Lung (tissue), 12 donors: Measurements from ENCODE around the gene RAB43. TPM values are rescaled to one million over a fixed set of nuclear protein-coding genes. Genes with fewer than 3 reads are reported as not detected.
A peak's percentile ranks its signal among the peaks of the same experiment; 100 is the strongest.

Experiments
- ATAC-seq: fragments of 200-7000 bp; cut with Tn5 transposase; one replicate; pipeline ENCODE4 v1.9.1; 2020; ENCODE audit warnings: moderate number of reproducible peaks; ENCODE audit not compliant: insufficient read depth, low FRiP score
- DNase-seq, 3 donors: peaks; one replicate each; pipeline ENCODE4 v3.0.0-alpha.2; 2013 to 2017
- H3K27ac ChIP-seq, 2 donors: one replicate each; pipeline ENCODE4 v1.5.1; 2013; ENCODE audit warnings: mild to moderate bottlenecking in 2 of 2, moderate library complexity in 2 of 2, control low read depth in 1 of 2, inconsistent platforms in 1 of 2, low read depth in 1 of 2, low read length in 1 of 2
- H3K27me3 ChIP-seq, 3 donors: one replicate each; pipeline ENCODE4 v1.5.1; 2013; ENCODE audit warnings: low read length in 2 of 3; ENCODE audit not compliant: control insufficient read depth in 3 of 3, insufficient read depth in 3 of 3
- H3K36me3 ChIP-seq, 4 donors: one replicate each; pipeline ENCODE4 v1.5.1; 2013; ENCODE audit warnings: low read length in 4 of 4, mild to moderate bottlenecking in 1 of 4, moderate library complexity in 1 of 4; ENCODE audit not compliant: control insufficient read depth in 4 of 4, insufficient read depth in 4 of 4
- H3K4me1 ChIP-seq, 5 donors: one replicate each; pipeline ENCODE4 v1.5.1; 2013; ENCODE audit warnings: low read length in 5 of 5, mild to moderate bottlenecking in 2 of 5, moderate library complexity in 1 of 5; ENCODE audit not compliant: control insufficient read depth in 5 of 5, insufficient read depth in 5 of 5
- H3K4me3 ChIP-seq: one replicate; pipeline ENCODE4 v1.5.1; 2013; ENCODE audit warnings: mild to moderate bottlenecking, control low read depth, moderate library complexity
- H3K9ac ChIP-seq, 2 donors: one replicate each; pipeline ENCODE4 v1.5.1; 2013; ENCODE audit warnings: low read length in 2 of 2, control low read depth in 1 of 2; ENCODE audit not compliant: insufficient read depth in 1 of 2
- H3K9me3 ChIP-seq, 4 donors: one replicate each; pipeline ENCODE4 v1.5.1; 2013; ENCODE audit warnings: low read length in 3 of 4, mild to moderate bottlenecking in 1 of 4, moderate library complexity in 1 of 4; ENCODE audit not compliant: control insufficient read depth in 4 of 4, insufficient read depth in 3 of 4
- CTCF ChIP-seq: IDR thresholded peaks from 2 replicates; pipeline ENCODE4 v1.5.1; 2012; ENCODE audit warnings: mild to moderate bottlenecking; ENCODE audit errors: control extremely low read depth, extremely low read depth
- WGBS, 2 donors: extraction: QIAGEN DNeasy Blood & Tissue Kit; methylation state at CpG; one replicate each; pipeline ENCODE4 v1.1.7; 2013; 5-methylcytosine and 5-hydroxymethylcytosine counted together
- polyA plus RNA-seq, 2 donors: library from polyadenylated mRNA; stranded (reverse); fragments of 200-250 nt; gene quantifications; one replicate each; pipeline ENCODE4 v1.2.1, GENCODE V29; 2013
- total RNA-seq, 2 donors: library from RNA; depleted of rRNA in 1 of 2; stranded (reverse); fragments of >200 nt in 1 of 2; gene quantifications; one replicate each; pipeline ENCODE4 v1.2.1, GENCODE V29; 2014 to 2021
- donor health status: control.
- donor health status: control.
- donor health status: Bipolar disorder and iron deficiency.
- donor health status: healthy.
- donor health status: DM: yes; HTN: yes; CAD: no.

RAB43 gene
- total and polyA plus RNA-seq, 4 donors = 9.4 to 32.6 (median 20.3) TPM

GRCh38 chr3:129107793-129108192 is 13.8 kb downstream of the RAB43 start:
- Histone ChIP-seq H3K4me1 (peaks cover 0 to 19% (median 0%) of the 10 kb centered on the region in 5 donors), H3K4me3 (no peak overlapping the region), H3K36me3 (peaks cover 0 to 10% (median 5%) of the 10 kb centered on the region in 4 donors), H3K9ac (no peak overlapping the region), H3K27ac (peak overlapping the region in 1 of 2 donors; percentile 1), H3K9me3 (no peaks in the 10 kb centered on the region), H3K27me3 (no peaks in the 10 kb centered on the region)
- 71 to 87% methylated on average over 8 of the region's 8 CpGs for whole genome bisulfite sequencing, 2 donors
- ATAC-seq (no peak), DNase-seq (no peak)
- TF ChIP-seq CTCF = no peak

DNA sequence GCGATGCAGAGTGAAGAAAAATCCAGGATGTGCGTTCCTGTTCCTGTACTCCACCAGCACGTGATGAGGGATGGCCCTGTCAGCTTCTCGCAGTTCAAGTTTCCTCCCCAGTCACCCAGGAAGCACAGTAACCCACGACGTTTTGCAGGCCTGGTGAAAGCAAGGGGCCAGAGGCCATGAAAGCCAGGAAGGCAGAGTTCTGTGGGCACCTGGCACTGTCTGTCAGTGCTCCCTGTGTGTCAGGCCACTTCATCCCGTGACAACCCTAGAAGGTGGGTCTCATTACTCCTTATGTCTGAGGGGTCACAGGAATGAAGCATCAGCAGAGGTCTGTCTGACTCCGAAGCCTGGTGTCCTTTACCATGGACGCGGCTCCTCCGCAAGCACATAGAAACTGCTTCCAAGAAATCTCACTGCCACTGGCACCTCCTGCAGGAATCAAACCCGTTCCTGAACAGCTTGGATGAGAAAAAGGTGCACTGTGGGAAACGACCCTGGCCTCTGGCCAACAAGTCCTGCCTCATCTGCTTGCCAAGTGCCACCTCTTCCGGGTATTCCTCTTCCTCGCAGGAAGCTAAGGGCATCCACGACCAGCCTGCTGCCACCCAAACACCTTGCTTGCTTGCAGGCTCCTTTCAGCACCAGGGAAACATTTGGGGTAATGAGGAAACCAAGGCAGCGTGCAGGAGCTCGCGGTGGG is 14.6 kb downstream of the RAB43 start:
- WGBS, 2 donors = 66 to 77% methylated on average over 19 of the region's 19 CpGs
- H3K9me3 ChIP-seq = no peaks in the 10 kb centered on the region
- H3K36me3 ChIP-seq = peaks cover 0 to 10% (median 3%) of the 10 kb centered on the region in 4 donors
- H3K27ac ChIP-seq = peak overlapping the region in 1 of 2 donors; percentile 2
- no peaks in the 10 kb centered on the region for H3K27me3 ChIP-seq
- no peak overlapping the region for H3K9ac ChIP-seq
- TF ChIP-seq CTCF = no peak
- ATAC-seq (no peak), DNase-seq (no peak)
- peaks cover 0 to 19% (median 0%) of the 10 kb centered on the region in 5 donors for H3K4me1 ChIP-seq
- no peak overlapping the region for H3K4me3 ChIP-seq

DNA sequence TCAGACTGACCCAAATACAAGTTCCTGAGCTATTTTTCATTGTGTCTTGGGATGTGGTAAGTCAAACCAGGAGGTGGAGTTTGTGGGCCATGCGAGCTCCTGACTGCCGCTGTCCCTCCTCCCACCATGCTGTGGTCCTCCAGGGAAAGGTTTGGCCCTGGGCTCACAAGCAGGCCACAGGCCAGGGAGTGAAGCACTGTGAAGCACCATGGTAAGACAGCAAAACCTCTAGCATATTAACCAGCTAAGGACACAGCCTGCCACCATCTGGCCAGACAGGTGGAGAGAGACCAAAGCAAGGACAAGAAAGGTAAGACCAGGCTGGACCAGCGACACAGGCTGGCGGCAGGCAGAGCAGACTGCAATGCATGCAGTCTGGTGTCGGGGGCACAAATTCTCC is 15.3 kb downstream of the RAB43 start:
- Histone ChIP-seq H3K36me3 (peaks cover 0 to 14% (median 3%) of the 10 kb centered on the region in 4 donors), H3K4me1 (peaks cover 0 to 19% (median 0%) of the 10 kb centered on the region in 5 donors), H3K9ac (no peak overlapping the region), H3K4me3 (no peak overlapping the region), H3K27ac (peak overlapping the region in 1 of 2 donors; percentile 3), H3K9me3 (no peaks in the 10 kb centered on the region), H3K27me3 (no peaks in the 10 kb centered on the region)
- ATAC-seq = no peak
- no peak for TF ChIP-seq CTCF
- WGBS, 2 donors = 87 to 92% methylated on average over 5 of the region's 5 CpGs
- no peak for DNase-seq
